Suprapubic skin (tissue), 4 donors: ENCODE data around the gene TBC1D9.

Experiments used
- EP300 ChIP-seq: sonication (generic); formaldehyde crosslinking; IDR thresholded peaks from one replicate; pipeline ENCODE4 v1.6.1; 2017; ENCODE audit warnings: antibody characterized with exemption
- POLR2A ChIP-seq, 2 donors: fragments of 450-650 bp; IDR thresholded peaks; one replicate each; pipeline ENCODE4 v1.6.1; 2017; ENCODE audit warnings: antibody characterized with exemption in 2 of 2, mild to moderate bottlenecking in 2 of 2, moderate library complexity in 2 of 2
- POLR2AphosphoS5 ChIP-seq, 3 donors: sonication (generic); formaldehyde crosslinking; IDR thresholded peaks; one replicate each; pipeline ENCODE4 v1.6.1; 2017; ENCODE audit warnings: antibody characterized with exemption in 3 of 3
- TF ChIP-seq, protein P1 (sequence below), 2 donors: fragments of 200-600 bp in 1 of 2; fragments of 450-650 bp in 1 of 2; sonication (generic) in 1 of 2; IDR thresholded peaks; one replicate each; pipeline ENCODE4 v1.5.1; 2016 to 2019; ENCODE audit warnings: antibody characterized with exemption in 2 of 2, mild to moderate bottlenecking in 1 of 2, moderate library complexity in 1 of 2

DNA sequence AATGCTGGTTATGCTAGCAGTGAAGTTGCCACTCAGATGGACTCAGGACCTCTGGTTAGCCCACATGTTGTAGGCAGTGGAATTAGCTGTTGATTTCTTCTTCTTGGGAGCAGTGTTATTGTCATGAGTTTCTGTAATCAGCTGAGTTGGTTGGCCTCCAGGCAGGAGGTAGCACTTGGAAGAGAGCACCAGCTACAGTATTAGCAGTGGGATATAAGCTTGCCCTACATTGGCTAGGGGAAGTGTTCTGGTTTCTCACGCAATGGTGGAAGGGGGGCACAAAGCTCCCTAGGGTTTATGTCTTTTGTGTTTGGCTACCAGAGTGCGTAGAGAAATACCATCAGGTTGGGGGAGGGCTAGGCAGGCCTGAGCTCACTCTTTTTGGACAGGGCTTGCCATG lies 153.5 kb downstream of the TBC1D9 start:
- TF ChIP-seq POLR2AphosphoS5 (IDR thresholded peaks at IDR 0.05) (no peak), EP300 (no peak), POLR2A (IDR thresholded peaks at IDR 0.05) (no peak)
- TF ChIP-seq, protein P1, sequence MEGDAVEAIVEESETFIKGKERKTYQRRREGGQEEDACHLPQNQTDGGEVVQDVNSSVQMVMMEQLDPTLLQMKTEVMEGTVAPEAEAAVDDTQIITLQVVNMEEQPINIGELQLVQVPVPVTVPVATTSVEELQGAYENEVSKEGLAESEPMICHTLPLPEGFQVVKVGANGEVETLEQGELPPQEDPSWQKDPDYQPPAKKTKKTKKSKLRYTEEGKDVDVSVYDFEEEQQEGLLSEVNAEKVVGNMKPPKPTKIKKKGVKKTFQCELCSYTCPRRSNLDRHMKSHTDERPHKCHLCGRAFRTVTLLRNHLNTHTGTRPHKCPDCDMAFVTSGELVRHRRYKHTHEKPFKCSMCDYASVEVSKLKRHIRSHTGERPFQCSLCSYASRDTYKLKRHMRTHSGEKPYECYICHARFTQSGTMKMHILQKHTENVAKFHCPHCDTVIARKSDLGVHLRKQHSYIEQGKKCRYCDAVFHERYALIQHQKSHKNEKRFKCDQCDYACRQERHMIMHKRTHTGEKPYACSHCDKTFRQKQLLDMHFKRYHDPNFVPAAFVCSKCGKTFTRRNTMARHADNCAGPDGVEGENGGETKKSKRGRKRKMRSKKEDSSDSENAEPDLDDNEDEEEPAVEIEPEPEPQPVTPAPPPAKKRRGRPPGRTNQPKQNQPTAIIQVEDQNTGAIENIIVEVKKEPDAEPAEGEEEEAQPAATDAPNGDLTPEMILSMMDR (IDR thresholded peaks at IDR 0.05), result no peak
